GM19043 (cell line): ENCODE results near the gene PRKAG1.

Experiments
- ATAC-seq: cut with Tn5 transposase; IDR thresholded peaks from one replicate; pipeline ENCODE4 v1.9.1; 2021; ENCODE audit warnings: low read depth; ENCODE audit not compliant: unreplicated experiment

The PRKAG1 gene

GRCh38 chr12:49032679-49033447 is 14.3 kb upstream of the PRKAG1 start:
- ATAC-seq: no peak

- ATAC-seq: no peak
Measured at GRCh38 chr12:49032276-49032675, 13.7 kb upstream of the PRKAG1 start.

GRCh38 chr12:49031573-49032161 is 13.1 kb upstream of the PRKAG1 start:
- no peak for ATAC-seq

GRCh38 chr12:49030714-49031572 is 12.4 kb upstream of the PRKAG1 start:
- no peak for ATAC-seq

- no peak for ATAC-seq
Measured at GRCh38 chr12:49030119-49030518, 11.5 kb upstream of the PRKAG1 start.

GRCh38 chr12:49028666-49029275 is 10.2 kb upstream of the PRKAG1 start:
- no peak for ATAC-seq

GRCh38 chr12:49027846-49028555 is 9.4 kb upstream of the PRKAG1 start:
- ATAC-seq: no peak

GRCh38 chr12:49026678-49027480 is 8.3 kb upstream of the PRKAG1 start:
- ATAC-seq: no peak

GRCh38 chr12:49026101-49026500 is 7.5 kb upstream of the PRKAG1 start:
- no peak for ATAC-seq

- ATAC-seq: no peak
Measured at GRCh38 chr12:49025463-49025862, 6.9 kb upstream of the PRKAG1 start.

- no peak for ATAC-seq
Measured at GRCh38 chr12:49024543-49024942, 6.0 kb upstream of the PRKAG1 start.

- no peak for ATAC-seq
Measured at GRCh38 chr12:49023812-49024211, 5.2 kb upstream of the PRKAG1 start.

GRCh38 chr12:49022558-49023178 is 4.1 kb upstream of the PRKAG1 start:
- ATAC-seq: no peak

- ATAC-seq: no peak
Measured at GRCh38 chr12:49021292-49021915, 2.8 kb upstream of the PRKAG1 start.

GRCh38 chr12:49020441-49020840 is 1.9 kb upstream of the PRKAG1 start:
- ATAC-seq: no peak

- no peak for ATAC-seq
Measured at GRCh38 chr12:49019443-49020324, 1.1 kb upstream of the PRKAG1 start.

- ATAC-seq: peak; percentile 13
Measured at GRCh38 chr12:49019120-49019430, 499 bp upstream of the PRKAG1 start.

- peak; percentile 13 for ATAC-seq
Measured at GRCh38 chr12:49017891-49018260, 700 bp downstream of the PRKAG1 start.
